ENCODE data around the gene ALG9.

- no peak for TF ChIP-seq POLR2A (IDR thresholded peaks at IDR 0.05)
- TF ChIP-seq CTCF (IDR thresholded peaks at IDR 0.05): no peak
Measured at GRCh38 chr11:111792314-111792713, 79.1 kb downstream of the ALG9 start.

All from tibial nerve (tissue), 3 donors.